Glutamatergic neuron (in vitro differentiated cells): ENCODE data around the gene FXYD1. TPM values are rescaled to one million over a fixed set of nuclear protein-coding genes. Genes with fewer than 3 reads are reported as not detected.

Experiments
- DNase-seq: peaks from one replicate; pipeline ENCODE4 v3.0.0; 2022
- H3K27ac Mint-ChIP-seq: one replicate; pipeline ENCODE4 v1.8.0; 2020; ENCODE audit warnings: mild to moderate bottlenecking, mixed read lengths, inconsistent platforms; ENCODE audit not compliant: unreplicated experiment
- H3K27me3 Mint-ChIP-seq: one replicate; pipeline ENCODE4 v1.8.0; 2020; ENCODE audit warnings: mild to moderate bottlenecking, moderate library complexity, mixed read lengths, inconsistent platforms; ENCODE audit not compliant: unreplicated experiment
- H3K36me3 Mint-ChIP-seq: one replicate; pipeline ENCODE4 v1.8.0; 2020; ENCODE audit warnings: mild to moderate bottlenecking, mixed read lengths, inconsistent platforms; ENCODE audit not compliant: unreplicated experiment
- H3K4me1 Mint-ChIP-seq: one replicate; pipeline ENCODE4 v1.8.0; 2020; ENCODE audit warnings: mild to moderate bottlenecking, low read depth, mixed read lengths, inconsistent platforms; ENCODE audit not compliant: unreplicated experiment
- H3K4me3 Mint-ChIP-seq: one replicate; pipeline ENCODE4 v1.8.0; 2020; ENCODE audit warnings: mild to moderate bottlenecking, mixed read lengths, inconsistent platforms; ENCODE audit not compliant: unreplicated experiment
- H3K9me3 Mint-ChIP-seq: one replicate; pipeline ENCODE4 v1.8.0; 2020; ENCODE audit warnings: mild to moderate bottlenecking, moderate library complexity, mixed read lengths, inconsistent platforms; ENCODE audit not compliant: unreplicated experiment
- CTCF ChIP-seq: fragments of 200-600 bp; sonication (generic); IDR thresholded peaks from one replicate; pipeline ENCODE4 v1.5.0; 2021; ENCODE audit not compliant: partially characterized antibody, unreplicated experiment
- total RNA-seq: library from RNA; stranded (reverse); fragmentation: NEBNext Ultra II Directional; extraction: Animal tissue kit (Norgen Biotek cat#: 25700); gene quantifications from one replicate; pipeline ENCODE4 v1.2.1, GENCODE V29; 2021; ENCODE audit not compliant: unreplicated experiment

Gene FXYD1
- total RNA-seq, 1 donor from 2014 or later, result not detected

GRCh38 chr19:35143818-35144217 is 5.2 kb downstream of the FXYD1 start:
- no peak for TF ChIP-seq CTCF
- peaks cover 24% of the 10 kb centered on the region for H3K4me1 Mint-ChIP-seq
- peak overlapping the region; percentile 56 for H3K27ac Mint-ChIP-seq
- peak overlapping the region; percentile 89 for H3K4me3 Mint-ChIP-seq
- peaks cover 6% of the 10 kb centered on the region for H3K9me3 Mint-ChIP-seq
- H3K36me3 Mint-ChIP-seq, result no peaks in the 10 kb centered on the region
- no peak for DNase-seq
- H3K27me3 Mint-ChIP-seq, result peaks cover 17% of the 10 kb centered on the region

- no peak for TF ChIP-seq CTCF
- DNase-seq, result no peak
- Mint-ChIP-seq H3K27me3 (peaks cover 17% of the 10 kb centered on the region), H3K9me3 (peaks cover 6% of the 10 kb centered on the region), H3K27ac (peak overlapping the region; percentile 56), H3K4me1 (peaks cover 20% of the 10 kb centered on the region), H3K4me3 (peak overlapping the region; percentile 89), H3K36me3 (no peaks in the 10 kb centered on the region)
These were observed 5.6 kb downstream of the FXYD1 start for GRCh38 chr19:35144259-35144599.

- Mint-ChIP-seq H3K27me3 (peaks cover 17% of the 10 kb centered on the region), H3K4me3 (peak overlapping the region; percentile 78)
These were observed 6.2 kb downstream of the FXYD1 start for GRCh38 chr19:35144600-35145436.

GRCh38 chr19:35146746-35147459 is 8.3 kb downstream of the FXYD1 start:
- DNase-seq, result no peak
- peaks cover 14% of the 10 kb centered on the region for H3K4me1 Mint-ChIP-seq
- no peak for TF ChIP-seq CTCF
- peaks cover 18% of the 10 kb centered on the region for H3K27me3 Mint-ChIP-seq
- H3K4me3 Mint-ChIP-seq, result no peak overlapping the region
- no peaks in the 10 kb centered on the region for H3K36me3 Mint-ChIP-seq
- peaks cover 3% of the 10 kb centered on the region for H3K9me3 Mint-ChIP-seq
- no peak overlapping the region for H3K27ac Mint-ChIP-seq

More at GRCh38 chr19:35144600-35145436, 6.2 kb downstream of the FXYD1 start:
- peak; percentile 60 for DNase-seq
- Mint-ChIP-seq H3K27ac (peak overlapping the region; percentile 62), H3K4me1 (peaks cover 16% of the 10 kb centered on the region), H3K36me3 (no peaks in the 10 kb centered on the region), H3K9me3 (peaks cover 6% of the 10 kb centered on the region)
- TF ChIP-seq CTCF, result no peak

- DNase-seq, result no peak
- H3K9me3 Mint-ChIP-seq, result peaks cover 2% of the 10 kb centered on the region
- H3K36me3 Mint-ChIP-seq, result no peaks in the 10 kb centered on the region
- no peak overlapping the region for H3K27ac Mint-ChIP-seq
- no peak for TF ChIP-seq CTCF
- peaks cover 9% of the 10 kb centered on the region for H3K4me1 Mint-ChIP-seq
- H3K27me3 Mint-ChIP-seq, result peaks cover 15% of the 10 kb centered on the region
- H3K4me3 Mint-ChIP-seq, result no peak overlapping the region
These were observed 10.8 kb downstream of the FXYD1 start for GRCh38 chr19:35149463-35149862.
